ENCODE data around the gene ANKRD29.

ANKRD29 gene

DNA sequence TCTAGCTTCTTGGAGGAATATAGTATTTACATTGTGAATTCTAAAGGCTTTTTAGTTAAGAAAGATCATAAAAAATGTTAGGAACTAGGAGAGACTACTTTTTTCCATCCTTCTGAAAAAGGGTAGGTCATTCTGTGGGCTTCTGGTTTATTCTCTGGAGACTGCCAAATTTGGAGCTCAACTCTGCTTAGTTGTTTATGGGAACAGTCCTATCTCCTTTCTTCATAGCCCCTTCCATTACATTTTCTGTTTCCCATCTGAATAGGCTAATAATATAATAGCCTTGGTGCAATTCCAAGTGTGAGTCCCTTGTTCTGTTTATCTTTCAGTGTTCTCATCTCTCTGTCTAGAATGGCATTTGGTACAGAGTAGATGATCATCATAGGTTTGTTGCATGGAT, 42.1 kb upstream of the ANKRD29 start:
- TF ChIP-seq CTCF (IDR thresholded peaks at IDR 0.05; ENCODE audit: borderline replicate concordance, insufficient read depth, low read depth, low read length): no peak
- no peak overlapping the region for H3K4me3 ChIP-seq (ENCODE audit: low read depth, low read length)

GRCh38 chr18:23703987-23704384, 41.3 kb upstream of the ANKRD29 start:
- no peak overlapping the region for H3K4me3 ChIP-seq (ENCODE audit: low read depth, low read length)
- TF ChIP-seq CTCF (IDR thresholded peaks at IDR 0.05; ENCODE audit: borderline replicate concordance, insufficient read depth, low read depth, low read length): no peak

DNA sequence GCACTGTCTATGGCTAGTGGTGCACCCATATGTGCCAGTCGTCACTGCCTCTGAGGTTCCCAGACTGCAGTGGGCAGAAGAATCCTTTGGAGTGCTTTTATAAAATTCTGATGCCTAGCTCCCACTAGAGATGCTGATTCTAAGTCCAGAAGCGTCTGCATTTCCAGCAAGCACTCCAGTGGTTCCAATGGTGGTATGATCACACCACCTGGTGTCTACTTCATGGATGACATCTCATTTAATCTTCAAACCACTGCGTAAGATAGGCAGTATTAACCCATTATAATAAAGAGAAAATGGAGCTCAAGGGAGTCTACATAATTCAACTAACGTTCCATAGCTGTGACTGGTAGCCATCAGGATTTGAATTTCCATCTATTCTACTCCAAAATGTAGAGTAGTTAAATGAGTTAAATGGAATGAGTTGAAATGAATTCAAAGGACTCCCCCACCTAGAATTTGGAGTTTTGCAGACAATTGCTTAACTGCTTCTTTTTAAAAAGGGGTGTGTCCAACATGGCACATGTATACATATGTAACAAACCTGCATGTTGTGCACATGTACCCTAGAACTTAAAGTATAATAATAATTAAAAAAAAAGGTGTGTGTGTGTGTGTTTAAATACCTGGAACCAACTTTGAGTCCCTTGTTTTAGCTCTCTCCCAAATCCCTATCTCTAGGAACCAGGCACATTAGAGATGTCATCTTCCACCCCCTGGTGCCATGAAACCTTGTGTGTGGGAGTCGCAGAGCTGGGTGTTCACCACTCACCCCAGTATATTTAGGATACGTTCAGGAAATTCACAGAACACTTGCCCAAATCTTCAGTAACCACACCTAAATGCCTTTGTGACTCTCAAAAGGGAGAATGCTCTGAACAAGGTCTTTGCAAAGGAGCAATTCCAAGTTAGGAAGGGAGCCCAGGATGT, 40.6 kb upstream of the ANKRD29 start:
- H3K4me3 ChIP-seq (ENCODE audit: low read depth, low read length): no peak overlapping the region
- peak; percentile 46; the same call in 1 of the 2 replicates for TF ChIP-seq CTCF (IDR thresholded peaks at IDR 0.05; ENCODE audit: borderline replicate concordance, insufficient read depth, low read depth, low read length)

GRCh38 chr18:23702606-23703005, 39.9 kb upstream of the ANKRD29 start:
- no peak for TF ChIP-seq CTCF (IDR thresholded peaks at IDR 0.05; ENCODE audit: borderline replicate concordance, insufficient read depth, low read depth, low read length)
- no peak overlapping the region for H3K4me3 ChIP-seq (ENCODE audit: low read depth, low read length)

DNA sequence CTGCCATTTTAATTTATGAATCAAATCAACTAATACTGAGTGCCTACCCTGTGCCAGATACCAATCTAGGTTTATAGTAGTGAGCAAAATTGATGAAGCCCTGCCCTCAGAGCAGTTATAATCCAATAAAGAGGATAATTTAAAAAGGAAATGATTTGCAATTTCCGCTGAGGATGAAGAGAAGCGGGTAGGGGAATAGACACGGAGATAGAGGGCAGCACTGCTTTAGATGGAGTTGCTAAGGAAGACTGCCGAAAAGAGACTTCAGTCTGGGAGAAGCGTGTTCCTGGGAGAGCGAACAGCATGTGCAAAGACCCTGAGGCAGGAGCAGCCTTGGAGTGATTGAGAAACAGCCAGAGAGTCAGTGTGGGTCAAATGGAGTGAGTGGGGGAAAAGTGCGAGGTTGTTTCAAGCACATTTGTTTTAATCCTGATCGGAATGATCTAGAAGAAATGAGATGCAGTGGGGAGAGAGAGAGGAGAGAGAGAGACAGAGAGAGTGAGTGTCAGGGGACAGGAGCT, 38.9 kb upstream of the ANKRD29 start:
- no peak overlapping the region for H3K4me3 ChIP-seq (ENCODE audit: low read depth, low read length)
- TF ChIP-seq CTCF (IDR thresholded peaks at IDR 0.05; ENCODE audit: borderline replicate concordance, insufficient read depth, low read depth, low read length): no peak

- TF ChIP-seq CTCF (IDR thresholded peaks at IDR 0.05; ENCODE audit: borderline replicate concordance, insufficient read depth, low read depth, low read length): no peak
- no peak overlapping the region for H3K4me3 ChIP-seq (ENCODE audit: low read depth, low read length)
These were observed 38.3 kb upstream of the ANKRD29 start for GRCh38 chr18:23701017-23701416.
